ENCODE data around the gene ACTN1.

The ACTN1 gene

DNA sequence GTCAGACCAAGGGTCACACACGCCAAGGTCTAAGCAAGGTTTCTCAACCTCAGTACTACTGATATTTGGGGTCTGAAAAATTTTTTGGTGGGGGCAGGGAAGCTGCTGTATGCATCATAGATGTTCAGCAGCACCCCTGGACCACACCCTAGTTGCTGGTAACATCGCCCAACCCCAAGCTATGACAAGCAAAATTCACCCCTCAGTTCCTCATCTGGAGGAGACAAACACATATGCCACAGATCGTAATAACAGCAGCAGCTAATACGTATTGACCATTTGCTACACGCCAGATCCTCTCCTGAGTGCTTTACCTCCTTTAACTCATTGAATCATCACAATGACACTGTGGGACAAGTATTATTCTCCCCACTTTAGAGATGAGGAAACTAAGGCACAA, 46.4 kb downstream of the ACTN1 start:
- Histone ChIP-seq H3K4me2 (ENCODE audit: low read length, poor library complexity, severe bottlenecking) (no peak overlapping the region), H3K4me1 (ENCODE audit: control insufficient read depth, insufficient read depth, low read depth, low read length) (peaks cover 31% of the 10 kb centered on the region), H2AFZ (ENCODE audit: low read depth, low read length) (no peak overlapping the region), H3K4ac (ENCODE audit: low read depth in 1 of 2, low read length in 2 of 2) (no peak overlapping the region), H3K4me3 (ENCODE audit: insufficient read depth in 1 of 2, low read depth in 1 of 2, low read length in 2 of 2) (no peak overlapping the region), H3K18ac (ENCODE audit: low read depth in 1 of 2, low read length in 2 of 2) (no peak overlapping the region), H2BK12ac (ENCODE audit: low read length in 2 of 2) (peak overlapping the region in 1 of 2 experiments; percentile 45), H3K27ac (ENCODE audit: low read length, poor library complexity, severe bottlenecking) (no peak overlapping the region), H3K27me3 (ENCODE audit: control insufficient read depth in 1 of 2, insufficient read depth in 1 of 2, low read length in 2 of 2) (no peaks in the 10 kb centered on the region), H2BK120ac (ENCODE audit: low read depth, low read length) (no peak overlapping the region), H2AK5ac (ENCODE audit: low read length, severe bottlenecking) (no peak overlapping the region), H3K23ac (ENCODE audit: low read length in 2 of 2) (no peak overlapping the region), H4K91ac (ENCODE audit: low read length) (peak overlapping the region; percentile 61), H2BK15ac (ENCODE audit: low read depth, poor library complexity, severe bottlenecking) (peak overlapping the region; percentile 36), H4K8ac (ENCODE audit: low read length) (peak overlapping the region; percentile 56), H3K14ac (ENCODE audit: low read length in 2 of 2) (no peak overlapping the region), H3K79me1 (replicated peaks; ENCODE audit: low read length, poor library complexity, severe bottlenecking) (no peaks in the 10 kb centered on the region), H2BK5ac (ENCODE audit: low read depth, low read length, poor library complexity, severe bottlenecking) (no peak overlapping the region), H3K9ac (ENCODE audit: low read length) (no peak overlapping the region), H3K9me3 (ENCODE audit: control insufficient read depth, low read length) (no peaks in the 10 kb centered on the region), H3K36me3 (ENCODE audit: control insufficient read depth in 1 of 2, insufficient read depth in 2 of 2, low read depth in 1 of 2, low read length in 2 of 2) (peaks cover 20 to 26% of the 10 kb centered on the region in 2 experiments)
- 98% methylated on average over 5 of the region's 5 CpGs for WGBS
- DNase-seq = no peak

DNA sequence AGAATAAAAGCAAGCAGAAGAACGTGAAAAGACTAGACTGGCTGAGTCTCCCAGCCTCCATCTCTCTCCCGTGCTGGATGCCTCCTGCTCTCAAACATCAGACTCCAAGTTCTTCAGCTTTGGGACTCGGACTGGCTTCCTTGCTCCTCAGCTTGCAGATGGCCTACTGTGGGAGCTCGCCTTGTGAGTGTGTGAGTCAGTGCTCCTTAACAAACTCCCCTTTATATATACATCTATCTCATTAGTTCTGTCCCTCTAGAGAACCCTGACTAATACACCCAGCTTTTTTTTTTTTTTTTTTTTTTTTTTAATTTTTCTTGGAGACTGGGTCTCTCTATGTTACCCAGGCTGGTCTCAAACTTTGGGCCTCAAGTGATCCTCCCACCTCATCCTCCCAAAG, 46.9 kb downstream of the ACTN1 start:
- WGBS = 52% methylated on average over 3 of the region's 4 CpGs
- H3K4me3 ChIP-seq (ENCODE audit: insufficient read depth in 1 of 2, low read depth in 1 of 2, low read length in 2 of 2) = no peak overlapping the region
- H3K27ac ChIP-seq (ENCODE audit: low read length, poor library complexity, severe bottlenecking) = no peak overlapping the region

DNA sequence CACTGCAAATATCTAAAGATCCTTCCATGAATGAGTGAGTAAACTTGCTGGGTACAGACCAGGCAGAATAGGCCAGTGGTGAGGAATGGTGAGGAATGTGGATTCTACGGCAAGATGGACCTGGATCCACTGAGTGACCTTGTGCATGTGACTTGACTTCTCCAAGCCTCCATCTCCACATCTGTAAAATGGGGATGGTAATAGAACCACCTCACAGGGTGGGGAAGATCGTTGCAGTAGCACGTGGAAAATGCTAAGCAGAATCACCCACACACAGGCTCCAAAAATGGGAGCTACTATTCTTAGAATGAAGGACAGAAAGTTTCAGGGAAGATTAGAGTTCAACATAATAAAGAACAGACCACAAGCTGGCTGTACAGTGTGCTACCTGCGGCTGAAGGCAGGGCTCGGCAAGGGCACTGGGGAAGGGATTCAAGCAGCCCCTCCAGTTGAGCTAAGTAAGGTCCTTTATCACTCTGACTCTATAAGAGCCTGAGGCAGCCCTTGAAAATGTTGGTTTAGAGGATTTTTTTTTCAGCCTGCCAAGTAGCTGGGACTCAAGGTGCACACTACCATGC, 47.5 kb downstream of the ACTN1 start:
- no peak overlapping the region for H4K8ac ChIP-seq (ENCODE audit: low read length)
- H3K4me1 ChIP-seq (ENCODE audit: control insufficient read depth, insufficient read depth, low read depth, low read length) = peaks cover 30% of the 10 kb centered on the region
- no peak for DNase-seq
- H3K36me3 ChIP-seq (ENCODE audit: control insufficient read depth in 1 of 2, insufficient read depth in 2 of 2, low read depth in 1 of 2, low read length in 2 of 2) = peaks cover 19 to 27% of the 10 kb centered on the region in 2 experiments
- H2AK5ac ChIP-seq (ENCODE audit: low read length, severe bottlenecking) = no peak overlapping the region
- no peak overlapping the region for H2BK120ac ChIP-seq (ENCODE audit: low read depth, low read length)
- H3K79me1 ChIP-seq (replicated peaks; ENCODE audit: low read length, poor library complexity, severe bottlenecking) = no peaks in the 10 kb centered on the region
- H3K27ac ChIP-seq (ENCODE audit: low read length, poor library complexity, severe bottlenecking) = no peak overlapping the region
- H3K4ac ChIP-seq (ENCODE audit: low read depth in 1 of 2, low read length in 2 of 2) = no peak overlapping the region
- no peak overlapping the region for H2BK5ac ChIP-seq (ENCODE audit: low read depth, low read length, poor library complexity, severe bottlenecking)
- H2BK15ac ChIP-seq (ENCODE audit: low read depth, poor library complexity, severe bottlenecking) = no peak overlapping the region
- no peak overlapping the region for H3K14ac ChIP-seq (ENCODE audit: low read length in 2 of 2)
- H2AFZ ChIP-seq (ENCODE audit: low read depth, low read length) = no peak overlapping the region
- no peaks in the 10 kb centered on the region for H3K27me3 ChIP-seq (ENCODE audit: control insufficient read depth in 1 of 2, insufficient read depth in 1 of 2, low read length in 2 of 2)
- no peak overlapping the region for H2BK12ac ChIP-seq (ENCODE audit: low read length in 2 of 2)
- H3K18ac ChIP-seq (ENCODE audit: low read depth in 1 of 2, low read length in 2 of 2) = no peak overlapping the region
- no peaks in the 10 kb centered on the region for H3K9me3 ChIP-seq (ENCODE audit: control insufficient read depth, low read length)
- WGBS = 94% methylated on average over 3 of the region's 5 CpGs
- no peak overlapping the region for H4K91ac ChIP-seq (ENCODE audit: low read length)
- no peak overlapping the region for H3K23ac ChIP-seq (ENCODE audit: low read length in 2 of 2)
- H3K4me2 ChIP-seq (ENCODE audit: low read length, poor library complexity, severe bottlenecking) = no peak overlapping the region
- H3K9ac ChIP-seq (ENCODE audit: low read length) = no peak overlapping the region
- H3K4me3 ChIP-seq (ENCODE audit: insufficient read depth in 1 of 2, low read depth in 1 of 2, low read length in 2 of 2) = no peak overlapping the region

More for the DNA sequence above, 46.9 kb downstream of the ACTN1 start:
- H2AK5ac ChIP-seq (ENCODE audit: low read length, severe bottlenecking) = no peak overlapping the region
- no peak overlapping the region for H3K14ac ChIP-seq (ENCODE audit: low read length in 2 of 2)
- peaks cover 32% of the 10 kb centered on the region for H3K4me1 ChIP-seq (ENCODE audit: control insufficient read depth, insufficient read depth, low read depth, low read length)
- no peak overlapping the region for H4K8ac ChIP-seq (ENCODE audit: low read length)
- H4K91ac ChIP-seq (ENCODE audit: low read length) = no peak overlapping the region
- no peak overlapping the region for H3K18ac ChIP-seq (ENCODE audit: low read depth in 1 of 2, low read length in 2 of 2)
- no peak overlapping the region for H3K4me2 ChIP-seq (ENCODE audit: low read length, poor library complexity, severe bottlenecking)
- H3K27me3 ChIP-seq (ENCODE audit: control insufficient read depth in 1 of 2, insufficient read depth in 1 of 2, low read length in 2 of 2) = no peaks in the 10 kb centered on the region
- no peak overlapping the region for H3K9ac ChIP-seq (ENCODE audit: low read length)
- no peak overlapping the region for H2BK5ac ChIP-seq (ENCODE audit: low read depth, low read length, poor library complexity, severe bottlenecking)
- H3K4ac ChIP-seq (ENCODE audit: low read depth in 1 of 2, low read length in 2 of 2) = no peak overlapping the region
- peak; percentile 85 for DNase-seq
- no peaks in the 10 kb centered on the region for H3K79me1 ChIP-seq (replicated peaks; ENCODE audit: low read length, poor library complexity, severe bottlenecking)
- H2BK120ac ChIP-seq (ENCODE audit: low read depth, low read length) = no peak overlapping the region
- peak overlapping the region; percentile 36 for H2BK15ac ChIP-seq (ENCODE audit: low read depth, poor library complexity, severe bottlenecking)
- H3K23ac ChIP-seq (ENCODE audit: low read length in 2 of 2) = no peak overlapping the region
- H2BK12ac ChIP-seq (ENCODE audit: low read length in 2 of 2) = peak overlapping the region in 1 of 2 experiments; percentile 45
- peaks cover 20 to 26% of the 10 kb centered on the region in 2 experiments for H3K36me3 ChIP-seq (ENCODE audit: control insufficient read depth in 1 of 2, insufficient read depth in 2 of 2, low read depth in 1 of 2, low read length in 2 of 2)
- H2AFZ ChIP-seq (ENCODE audit: low read depth, low read length) = no peak overlapping the region
- no peaks in the 10 kb centered on the region for H3K9me3 ChIP-seq (ENCODE audit: control insufficient read depth, low read length)

DNA sequence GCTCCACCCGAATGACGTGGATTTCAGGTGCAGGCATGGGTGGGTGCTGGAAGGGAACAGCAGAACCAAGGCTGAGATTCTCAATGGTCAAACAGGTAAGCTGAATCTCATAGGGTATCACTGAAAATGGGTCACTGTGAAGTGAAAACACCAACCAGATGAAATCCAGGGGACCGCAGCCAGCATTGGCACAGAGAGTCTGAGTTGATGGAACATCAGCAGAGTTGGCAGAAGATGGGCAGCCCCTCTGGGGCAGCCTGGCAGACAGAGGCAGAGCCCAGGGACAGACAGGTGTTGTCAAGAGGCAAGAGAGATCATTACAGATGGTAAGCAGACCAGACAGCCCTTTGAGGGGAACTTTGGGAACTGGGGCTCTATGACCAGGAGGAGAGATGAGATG, 48.0 kb downstream of the ACTN1 start:
- no peaks in the 10 kb centered on the region for H3K27me3 ChIP-seq (ENCODE audit: control insufficient read depth in 1 of 2, insufficient read depth in 1 of 2, low read length in 2 of 2)
- DNase-seq = no peak
- no peak overlapping the region for H3K14ac ChIP-seq (ENCODE audit: low read length in 2 of 2)
- H2BK5ac ChIP-seq (ENCODE audit: low read depth, low read length, poor library complexity, severe bottlenecking) = no peak overlapping the region
- no peak overlapping the region for H3K4ac ChIP-seq (ENCODE audit: low read depth in 1 of 2, low read length in 2 of 2)
- H3K9ac ChIP-seq (ENCODE audit: low read length) = no peak overlapping the region
- H2AK5ac ChIP-seq (ENCODE audit: low read length, severe bottlenecking) = no peak overlapping the region
- no peak overlapping the region for H3K27ac ChIP-seq (ENCODE audit: low read length, poor library complexity, severe bottlenecking)
- no peak overlapping the region for H2BK15ac ChIP-seq (ENCODE audit: low read depth, poor library complexity, severe bottlenecking)
- H3K9me3 ChIP-seq (ENCODE audit: control insufficient read depth, low read length) = peaks cover 1% of the 10 kb centered on the region
- no peak overlapping the region for H2BK12ac ChIP-seq (ENCODE audit: low read length in 2 of 2)
- WGBS = 96% methylated on average over 3 of the region's 3 CpGs
- no peak overlapping the region for H3K23ac ChIP-seq (ENCODE audit: low read length in 2 of 2)
- H2AFZ ChIP-seq (ENCODE audit: low read depth, low read length) = no peak overlapping the region
- no peak overlapping the region for H4K8ac ChIP-seq (ENCODE audit: low read length)
- no peak overlapping the region for H3K4me2 ChIP-seq (ENCODE audit: low read length, poor library complexity, severe bottlenecking)
- peaks cover 28% of the 10 kb centered on the region for H3K4me1 ChIP-seq (ENCODE audit: control insufficient read depth, insufficient read depth, low read depth, low read length)
- no peak overlapping the region for H3K18ac ChIP-seq (ENCODE audit: low read depth in 1 of 2, low read length in 2 of 2)
- peaks cover 19 to 26% of the 10 kb centered on the region in 2 experiments for H3K36me3 ChIP-seq (ENCODE audit: control insufficient read depth in 1 of 2, insufficient read depth in 2 of 2, low read depth in 1 of 2, low read length in 2 of 2)
- no peak overlapping the region for H2BK120ac ChIP-seq (ENCODE audit: low read depth, low read length)
- no peak overlapping the region for H3K4me3 ChIP-seq (ENCODE audit: insufficient read depth in 1 of 2, low read depth in 1 of 2, low read length in 2 of 2)
- H3K79me1 ChIP-seq (replicated peaks; ENCODE audit: low read length, poor library complexity, severe bottlenecking) = no peaks in the 10 kb centered on the region
- no peak overlapping the region for H4K91ac ChIP-seq (ENCODE audit: low read length)
